Activated T-helper 17 cell treated with anti-CD3 and anti-CD28 coated beads, Interleukin-2, amount 50 U/mL, for 72 hours (primary cell): ENCODE measurements around the gene NKD2. TPM values are rescaled to one million over a fixed set of nuclear protein-coding genes. Genes with fewer than 3 reads are reported as not detected.

Experiments used
- ATAC-seq: fragments of 150-1000 bp; cut with Tn5 transposase; replicated peaks from 2 replicates; pipeline ENCODE4 v1.10.0; 2021; ENCODE audit warnings: mild to moderate bottlenecking, moderate library complexity
- H3K27ac Mint-ChIP-seq: one replicate; pipeline ENCODE4 v1.8.0; 2022; ENCODE audit warnings: mixed read lengths
- H3K27me3 Mint-ChIP-seq: one replicate; pipeline ENCODE4 v1.8.0; 2022; ENCODE audit warnings: mixed read lengths
- H3K36me3 Mint-ChIP-seq: one replicate; pipeline ENCODE4 v1.8.0; 2022; ENCODE audit warnings: low read depth, mild to moderate bottlenecking, mixed read lengths
- H3K4me1 Mint-ChIP-seq: one replicate; pipeline ENCODE4 v1.8.0; 2022; ENCODE audit warnings: mixed read lengths
- H3K4me3 Mint-ChIP-seq: one replicate; pipeline ENCODE4 v1.8.0; 2022; ENCODE audit warnings: mild to moderate bottlenecking, mixed read lengths
- H3K9me3 Mint-ChIP-seq: one replicate; pipeline ENCODE4 v1.8.0; 2022; ENCODE audit warnings: mixed read lengths
- total RNA-seq, 2 donors: library from RNA; stranded (reverse); gene quantifications; one replicate each; pipeline ENCODE4 v1.2.3, GENCODE V29; 2022

The NKD2 gene, protein sequence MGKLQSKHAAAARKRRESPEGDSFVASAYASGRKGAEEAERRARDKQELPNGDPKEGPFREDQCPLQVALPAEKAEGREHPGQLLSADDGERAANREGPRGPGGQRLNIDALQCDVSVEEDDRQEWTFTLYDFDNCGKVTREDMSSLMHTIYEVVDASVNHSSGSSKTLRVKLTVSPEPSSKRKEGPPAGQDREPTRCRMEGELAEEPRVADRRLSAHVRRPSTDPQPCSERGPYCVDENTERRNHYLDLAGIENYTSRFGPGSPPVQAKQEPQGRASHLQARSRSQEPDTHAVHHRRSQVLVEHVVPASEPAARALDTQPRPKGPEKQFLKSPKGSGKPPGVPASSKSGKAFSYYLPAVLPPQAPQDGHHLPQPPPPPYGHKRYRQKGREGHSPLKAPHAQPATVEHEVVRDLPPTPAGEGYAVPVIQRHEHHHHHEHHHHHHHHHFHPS
- 1 to 10 TPM in 1 of 2 donors, under 1 TPM in 1; 0.37 to 1.2 TPM for total RNA-seq

GRCh38 chr5:1008451-1009358 is at the start of gene NKD2:
NKD2 (plus strand) TSS chr5:1008802; CDS start chr5:1009058, 256 bp downstream.
- no peak within 1 kb of the TSS for H3K27ac Mint-ChIP-seq
- peak; percentile 31 for ATAC-seq
- H3K4me1 Mint-ChIP-seq, result peaks cover 10% of the 10 kb centered on the region
- peaks cover 20% of the 10 kb centered on the region for H3K27me3 Mint-ChIP-seq
- no peaks in the 10 kb centered on the region for H3K9me3 Mint-ChIP-seq
- no peaks in the 10 kb centered on the region for H3K36me3 Mint-ChIP-seq
- peak within 1 kb of the TSS; percentile 57 for H3K4me3 Mint-ChIP-seq

DNA sequence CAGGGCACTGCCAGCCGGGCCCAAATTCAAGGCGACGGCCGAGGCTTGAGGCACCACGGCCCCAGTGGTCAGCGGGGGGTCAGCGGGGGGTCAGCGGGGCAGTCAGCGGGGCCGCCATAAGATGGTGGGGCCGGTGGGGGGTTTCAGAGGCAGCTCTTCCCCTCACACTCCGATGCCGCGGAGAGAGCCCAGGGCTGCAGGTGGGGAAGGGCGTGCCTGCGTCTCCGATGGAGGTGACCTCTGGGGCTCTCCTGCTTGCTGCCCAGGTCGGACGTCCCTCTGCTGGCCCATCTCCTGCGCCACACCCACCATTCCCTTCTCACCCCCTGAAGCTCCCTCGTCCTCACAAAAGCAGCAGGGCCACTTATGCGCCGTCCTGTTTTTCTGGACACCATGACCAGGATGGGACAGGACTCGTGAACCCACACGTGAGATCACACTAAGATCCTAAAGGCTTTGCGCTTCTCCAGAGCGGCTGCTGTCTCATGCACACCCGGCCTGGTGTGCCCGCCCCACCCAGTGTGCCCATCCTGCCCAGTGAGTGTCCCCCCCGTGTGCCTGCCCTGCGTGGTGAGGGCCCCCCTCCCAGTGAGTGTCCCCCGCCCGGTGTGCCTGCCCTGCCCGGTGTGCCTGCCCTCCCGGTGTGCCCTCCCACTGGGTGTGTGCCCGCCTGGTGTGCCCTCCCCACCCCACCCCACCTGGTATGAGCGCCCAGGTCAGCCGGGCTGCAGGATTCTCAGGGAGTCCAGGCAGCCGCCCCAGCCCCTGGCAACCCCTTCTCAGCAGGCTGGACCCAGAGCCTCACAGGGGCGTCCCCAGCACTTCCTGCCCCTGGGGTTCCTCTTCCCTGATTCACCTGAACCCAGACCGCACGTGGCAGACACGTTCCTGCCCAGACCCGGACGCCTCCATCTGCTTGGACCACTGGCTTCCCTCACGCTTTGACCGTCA is 48.7 kb upstream of the NKD2 start:
- H3K9me3 Mint-ChIP-seq, result no peaks in the 10 kb centered on the region
- H3K36me3 Mint-ChIP-seq, result no peaks in the 10 kb centered on the region
- H3K27ac Mint-ChIP-seq, result no peak overlapping the region
- peaks cover 22% of the 10 kb centered on the region for H3K4me1 Mint-ChIP-seq
- no peak for ATAC-seq
- peaks cover 23% of the 10 kb centered on the region for H3K27me3 Mint-ChIP-seq
- no peak overlapping the region for H3K4me3 Mint-ChIP-seq

GRCh38 chr5:960551-960950 is 48.1 kb upstream of the NKD2 start:
- Mint-ChIP-seq H3K4me3 (no peak overlapping the region), H3K36me3 (no peaks in the 10 kb centered on the region), H3K27ac (no peak overlapping the region), H3K4me1 (peaks cover 16% of the 10 kb centered on the region), H3K9me3 (no peaks in the 10 kb centered on the region), H3K27me3 (peaks cover 24% of the 10 kb centered on the region)
- ATAC-seq, result no peak

DNA sequence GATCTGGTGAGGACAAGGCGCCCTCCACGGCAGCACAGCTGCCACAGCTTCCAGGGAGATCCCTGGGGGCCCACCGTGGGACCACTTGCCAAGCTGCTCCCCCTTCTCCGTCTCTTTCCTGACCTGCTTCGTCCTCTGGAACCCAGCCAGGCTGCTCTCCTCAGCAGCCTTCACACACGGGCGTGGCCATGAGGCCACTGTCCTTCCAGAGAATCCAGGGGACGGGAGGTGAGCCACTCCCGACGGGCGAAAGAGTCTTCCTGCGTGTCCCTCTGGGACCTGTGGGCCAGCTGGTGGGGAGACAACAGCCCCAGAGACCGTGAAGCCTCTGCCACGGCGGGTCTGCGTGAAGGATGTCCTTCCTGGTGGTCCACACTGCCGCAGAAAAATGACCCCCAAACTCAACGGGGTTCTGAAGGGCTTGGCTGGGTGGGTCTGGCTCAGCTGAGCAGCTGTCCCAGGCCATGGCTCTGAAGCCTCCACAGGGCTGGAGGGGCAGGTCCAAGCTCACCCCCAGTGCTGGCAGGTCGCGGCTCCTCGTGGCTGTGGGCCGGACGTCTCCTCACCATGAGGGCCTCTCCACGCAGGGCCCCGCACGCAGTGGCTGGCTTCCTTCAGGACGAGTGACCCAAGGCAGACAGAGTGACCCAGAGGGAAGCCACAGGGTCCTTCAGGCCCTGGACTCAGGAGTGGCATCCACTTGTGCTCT is 47.4 kb upstream of the NKD2 start:
- Mint-ChIP-seq H3K9me3 (no peaks in the 10 kb centered on the region), H3K4me3 (no peak overlapping the region), H3K4me1 (peaks cover 15% of the 10 kb centered on the region), H3K36me3 (no peaks in the 10 kb centered on the region), H3K27ac (no peak overlapping the region), H3K27me3 (peaks cover 21% of the 10 kb centered on the region)
- no peak for ATAC-seq

- peaks cover 13% of the 10 kb centered on the region for H3K4me1 Mint-ChIP-seq
- H3K27ac Mint-ChIP-seq, result no peak overlapping the region
- no peaks in the 10 kb centered on the region for H3K36me3 Mint-ChIP-seq
Measured at GRCh38 chr5:961711-962240, 46.8 kb upstream of the NKD2 start.

DNA sequence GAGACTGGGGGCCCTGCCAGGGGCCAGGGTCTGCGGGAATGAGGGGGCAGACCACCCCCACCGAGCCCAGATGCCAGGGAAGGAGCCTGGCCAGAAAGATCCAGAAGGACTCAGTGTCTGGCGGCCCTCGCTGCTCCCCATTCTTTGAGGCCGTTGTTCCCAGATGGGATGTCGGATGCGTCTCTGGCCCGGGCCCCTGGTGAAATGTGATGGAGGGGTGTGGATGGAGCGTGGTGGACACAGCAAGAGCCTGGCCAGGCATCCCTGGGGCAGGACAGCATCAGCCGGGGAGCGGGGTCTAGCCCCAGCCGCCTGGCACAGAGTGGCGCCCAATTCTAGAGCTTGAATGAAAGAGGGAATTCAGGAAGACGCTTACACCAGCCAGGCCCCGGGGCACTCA is 46.2 kb upstream of the NKD2 start:
- Mint-ChIP-seq H3K36me3 (no peaks in the 10 kb centered on the region), H3K4me3 (no peak overlapping the region), H3K9me3 (no peaks in the 10 kb centered on the region), H3K4me1 (peaks cover 11% of the 10 kb centered on the region), H3K27me3 (peaks cover 22% of the 10 kb centered on the region), H3K27ac (no peak overlapping the region)
- no peak for ATAC-seq

More at GRCh38 chr5:961711-962240, 46.8 kb upstream of the NKD2 start:
- no peaks in the 10 kb centered on the region for H3K9me3 Mint-ChIP-seq
- ATAC-seq, result no peak
- H3K27me3 Mint-ChIP-seq, result peaks cover 20% of the 10 kb centered on the region
- H3K4me3 Mint-ChIP-seq, result no peak overlapping the region

DNA sequence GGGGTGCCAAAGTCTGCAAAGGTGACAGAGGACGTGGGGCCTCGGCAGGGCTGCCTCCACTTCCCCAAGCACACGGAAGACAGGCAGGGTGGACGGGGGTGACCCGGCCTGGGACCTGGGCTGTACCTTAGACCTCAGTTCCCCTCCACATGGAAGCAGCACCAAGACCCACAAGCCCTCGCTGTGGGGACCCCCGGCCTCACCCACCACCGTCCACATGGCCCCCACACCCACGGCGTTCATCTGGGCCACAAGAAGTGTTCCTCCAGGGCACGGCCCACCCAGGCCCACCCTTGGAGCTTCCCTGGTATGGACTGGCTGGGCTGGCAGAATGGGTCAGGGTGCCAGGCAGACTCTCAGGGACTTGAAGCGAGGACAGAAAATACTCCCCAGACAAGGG is 45.8 kb upstream of the NKD2 start:
- Mint-ChIP-seq H3K36me3 (no peaks in the 10 kb centered on the region), H3K4me1 (peaks cover 11% of the 10 kb centered on the region), H3K27me3 (peaks cover 26% of the 10 kb centered on the region), H3K9me3 (no peaks in the 10 kb centered on the region), H3K27ac (no peak overlapping the region), H3K4me3 (no peak overlapping the region)
- no peak for ATAC-seq

- Mint-ChIP-seq H3K36me3 (no peaks in the 10 kb centered on the region), H3K27me3 (peaks cover 31% of the 10 kb centered on the region), H3K4me1 (peaks cover 11% of the 10 kb centered on the region), H3K4me3 (peak overlapping the region; percentile 67), H3K27ac (peak overlapping the region; percentile 83), H3K9me3 (no peaks in the 10 kb centered on the region)
- peak; percentile 27 for ATAC-seq
Measured at GRCh38 chr5:963310-963672, 45.3 kb upstream of the NKD2 start.

DNA sequence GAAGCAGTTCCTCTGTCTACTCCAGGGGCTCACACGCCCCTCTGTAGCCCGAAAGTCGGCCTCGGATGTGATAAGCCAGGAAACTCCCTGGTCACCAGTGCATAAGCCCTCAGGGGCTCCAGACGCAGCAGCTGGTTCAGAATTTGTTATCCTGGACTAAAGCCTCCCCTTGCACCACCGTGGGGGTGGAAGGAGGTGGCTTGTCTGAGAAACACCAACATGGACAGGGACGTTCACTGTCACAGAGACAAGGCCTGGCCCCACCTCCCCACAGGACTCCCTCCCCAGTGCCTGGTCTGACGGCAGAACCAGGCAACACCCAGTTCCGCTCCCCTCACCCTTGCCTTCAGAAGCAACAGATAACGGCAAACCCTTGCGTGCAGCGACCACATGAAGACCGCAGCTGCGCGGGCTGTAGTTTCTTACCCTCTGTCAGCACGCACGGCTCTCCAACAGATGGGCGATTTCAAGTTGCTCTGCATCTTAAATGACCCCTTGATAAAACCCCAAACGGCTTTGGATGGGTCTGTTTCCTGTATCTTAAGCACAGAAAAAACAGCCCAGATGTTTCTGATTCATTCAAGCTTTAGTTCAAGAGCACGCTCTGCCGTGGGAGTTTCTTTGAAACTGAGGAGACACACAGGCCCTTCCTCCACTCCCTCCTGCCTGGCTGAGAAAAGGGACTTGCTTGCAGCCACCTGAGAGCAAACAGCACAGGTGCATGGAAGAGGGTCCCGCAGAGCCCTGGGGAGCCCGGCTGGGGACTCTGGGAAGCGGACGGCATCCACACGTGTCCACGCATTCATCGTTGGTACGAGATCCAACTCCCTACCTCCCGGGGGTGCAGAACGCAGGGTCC is 44.7 kb upstream of the NKD2 start:
- Mint-ChIP-seq H3K36me3 (no peaks in the 10 kb centered on the region), H3K27ac (peak overlapping the region; percentile 83), H3K9me3 (no peaks in the 10 kb centered on the region), H3K27me3 (peaks cover 37% of the 10 kb centered on the region), H3K4me1 (peaks cover 13% of the 10 kb centered on the region), H3K4me3 (peak overlapping the region; percentile 67)
- peak; percentile 82 for ATAC-seq

DNA sequence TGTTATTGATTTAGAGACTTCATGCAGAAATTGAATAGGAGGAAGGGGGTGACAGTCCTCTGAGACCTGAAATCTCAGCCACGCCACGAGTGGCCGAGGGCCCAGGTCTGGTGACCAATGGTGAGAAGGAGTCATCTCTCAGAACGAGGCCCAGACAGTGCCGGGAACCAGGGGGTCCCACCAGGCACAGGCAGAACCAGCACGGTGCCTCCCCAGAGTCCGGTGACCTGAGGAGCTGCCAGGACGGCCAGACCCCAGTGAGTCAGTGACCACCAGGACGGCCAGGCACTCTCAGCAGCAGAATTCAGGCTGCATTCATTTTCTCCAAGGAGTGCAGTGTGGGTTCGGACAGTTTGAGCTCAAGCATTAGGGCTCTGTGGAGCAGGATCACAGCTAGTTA is 43.8 kb upstream of the NKD2 start:
- H3K4me1 Mint-ChIP-seq, result peaks cover 20% of the 10 kb centered on the region
- peak overlapping the region; percentile 67 for H3K4me3 Mint-ChIP-seq
- H3K9me3 Mint-ChIP-seq, result no peaks in the 10 kb centered on the region

DNA sequence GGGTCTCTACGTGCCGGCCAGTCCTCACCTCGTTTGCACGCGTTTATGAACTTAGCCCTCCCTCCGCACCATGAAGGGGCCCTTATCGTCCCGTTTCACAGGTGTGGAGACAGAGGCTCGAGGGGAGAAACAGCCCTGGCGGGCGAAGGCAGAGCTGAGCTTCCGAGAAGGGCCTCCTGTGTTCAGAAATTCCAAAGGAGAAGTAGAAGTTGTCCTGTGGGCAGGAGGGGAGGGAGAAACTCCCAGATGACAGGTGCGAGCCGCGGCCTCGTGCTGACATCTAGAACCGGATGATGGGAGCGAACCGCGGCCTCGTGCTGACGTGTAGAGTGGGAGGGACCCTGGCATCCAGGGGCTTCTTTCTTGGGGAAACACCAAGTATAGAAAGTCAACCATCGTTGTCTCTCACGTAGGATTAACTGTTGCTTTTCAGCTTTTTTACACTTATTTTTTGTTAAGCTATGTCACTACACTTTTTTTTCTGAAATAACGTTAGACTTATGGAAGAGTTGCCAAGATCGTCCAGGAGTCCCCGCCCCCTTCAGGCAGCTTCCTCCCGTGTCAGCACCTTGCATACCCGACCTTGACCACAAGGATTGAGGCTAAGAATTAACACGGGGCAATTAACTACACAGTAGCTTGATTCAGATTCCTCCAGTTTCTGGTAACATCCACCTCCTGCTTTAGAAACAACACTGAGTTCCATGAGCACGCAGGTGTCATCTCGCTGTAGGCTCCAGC is 42.8 kb upstream of the NKD2 start:
- no peaks in the 10 kb centered on the region for H3K9me3 Mint-ChIP-seq
- peaks cover 20% of the 10 kb centered on the region for H3K4me1 Mint-ChIP-seq
- no peak overlapping the region for H3K27ac Mint-ChIP-seq
- H3K27me3 Mint-ChIP-seq, result peaks cover 42% of the 10 kb centered on the region
- H3K36me3 Mint-ChIP-seq, result no peaks in the 10 kb centered on the region
- no peak for ATAC-seq
- no peak overlapping the region for H3K4me3 Mint-ChIP-seq

More for the DNA sequence above, 43.8 kb upstream of the NKD2 start:
- H3K27ac Mint-ChIP-seq, result no peak overlapping the region
- ATAC-seq, result no peak
- peaks cover 45% of the 10 kb centered on the region for H3K27me3 Mint-ChIP-seq
- H3K36me3 Mint-ChIP-seq, result no peaks in the 10 kb centered on the region

- no peak overlapping the region for H3K4me3 Mint-ChIP-seq
- ATAC-seq, result no peak
- H3K4me1 Mint-ChIP-seq, result peaks cover 20% of the 10 kb centered on the region
- peaks cover 45% of the 10 kb centered on the region for H3K27me3 Mint-ChIP-seq
- H3K27ac Mint-ChIP-seq, result no peak overlapping the region
- no peaks in the 10 kb centered on the region for H3K36me3 Mint-ChIP-seq
- no peaks in the 10 kb centered on the region for H3K9me3 Mint-ChIP-seq
Measured at GRCh38 chr5:966345-966710, 42.3 kb upstream of the NKD2 start.
